Activated naive CD8-positive, alpha-beta T cell treated with anti-CD3 and anti-CD28 coated beads for 36 hours (primary cell): ENCODE results near the gene TSKS. TPM values are rescaled to one million over a fixed set of nuclear protein-coding genes. Genes with fewer than 3 reads are reported as not detected.

Source experiments
- DNase-seq: peaks from one replicate; pipeline ENCODE4 v3.0.0; 2021
- H3K27ac Mint-ChIP-seq: one replicate; pipeline ENCODE4 v1.8.0; 2022; ENCODE audit warnings: mild to moderate bottlenecking, moderate library complexity, mixed read lengths
- H3K27me3 Mint-ChIP-seq: one replicate; pipeline ENCODE4 v1.8.0; 2022; ENCODE audit warnings: mild to moderate bottlenecking, mixed read lengths
- H3K36me3 Mint-ChIP-seq: one replicate; pipeline ENCODE4 v1.8.0; 2021; ENCODE audit warnings: mild to moderate bottlenecking, mixed read lengths
- H3K4me1 Mint-ChIP-seq: one replicate; pipeline ENCODE4 v1.8.0; 2021; ENCODE audit warnings: mixed read lengths
- H3K4me3 Mint-ChIP-seq: one replicate; pipeline ENCODE4 v1.8.0; 2022; ENCODE audit warnings: mild to moderate bottlenecking, moderate library complexity, mixed read lengths
- H3K9me3 Mint-ChIP-seq: one replicate; pipeline ENCODE4 v1.8.0; 2022; ENCODE audit warnings: mixed read lengths
- total RNA-seq, 2 experiments: library from RNA; stranded (reverse); gene quantifications; one replicate each; pipeline ENCODE4 v1.2.3, GENCODE V29; 2021

The TSKS gene
- total RNA-seq, 2 experiments from 2014 or later, result 0.58 to 0.72 TPM

GRCh38 chr19:49764341-49764740, 1.2 kb upstream of the TSKS start:
- Mint-ChIP-seq H3K27me3 (no peaks in the 10 kb centered on the region), H3K4me1 (peaks cover 23% of the 10 kb centered on the region), H3K9me3 (no peaks in the 10 kb centered on the region), H3K27ac (no peak overlapping the region), H3K4me3 (no peak overlapping the region), H3K36me3 (no peaks in the 10 kb centered on the region)
- DNase-seq, result no peak

DNA sequence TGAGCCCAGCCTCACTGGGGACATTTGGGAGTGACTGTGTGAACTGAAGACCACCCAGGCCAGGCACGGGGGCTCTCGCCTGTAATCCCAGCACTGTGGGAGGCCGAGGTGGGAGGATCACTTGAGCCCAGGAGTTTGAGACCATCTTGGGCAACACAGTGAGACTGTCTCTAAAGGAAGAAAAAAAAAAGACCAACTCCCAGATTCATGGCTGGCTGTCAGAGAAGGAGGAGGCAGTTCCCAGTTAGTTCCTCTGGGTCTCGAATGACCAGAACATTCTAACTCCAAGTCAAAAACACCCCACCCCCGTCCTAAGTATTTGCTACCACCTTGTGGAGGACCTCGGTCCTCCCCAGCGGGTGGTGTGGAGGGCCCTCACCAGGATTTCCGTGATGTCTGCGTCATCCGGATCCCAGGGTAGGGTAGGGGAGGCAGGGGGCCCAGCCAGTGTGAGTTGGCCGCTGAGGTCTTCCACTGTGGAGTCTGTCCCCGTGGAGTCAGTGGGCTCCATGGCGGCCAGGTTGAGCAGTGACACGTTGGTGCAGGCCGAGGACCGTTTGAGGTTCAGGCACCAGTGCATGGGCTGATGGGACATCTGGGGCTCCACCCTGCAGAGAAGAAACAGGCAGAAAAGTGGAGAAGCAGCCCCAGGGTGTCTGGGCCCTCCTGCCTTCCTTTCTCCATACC, 1.3 kb downstream of the TSKS start:
- peak; percentile 16 for DNase-seq
- H3K4me1 Mint-ChIP-seq, result peaks cover 9% of the 10 kb centered on the region
- H3K9me3 Mint-ChIP-seq, result no peaks in the 10 kb centered on the region
- H3K36me3 Mint-ChIP-seq, result no peaks in the 10 kb centered on the region
- H3K27me3 Mint-ChIP-seq, result no peaks in the 10 kb centered on the region
- H3K27ac Mint-ChIP-seq, result peak overlapping the region; percentile 62
- H3K4me3 Mint-ChIP-seq, result peak overlapping the region; percentile 38

GRCh38 chr19:49761249-49761624, 1.9 kb downstream of the TSKS start:
- no peak for DNase-seq
- H3K4me1 Mint-ChIP-seq, result peaks cover 6% of the 10 kb centered on the region
- no peaks in the 10 kb centered on the region for H3K36me3 Mint-ChIP-seq
- peak overlapping the region; percentile 38 for H3K4me3 Mint-ChIP-seq
- H3K9me3 Mint-ChIP-seq, result no peaks in the 10 kb centered on the region
- no peaks in the 10 kb centered on the region for H3K27me3 Mint-ChIP-seq
- peak overlapping the region; percentile 62 for H3K27ac Mint-ChIP-seq

GRCh38 chr19:49758292-49758691, 4.8 kb downstream of the TSKS start:
- no peaks in the 10 kb centered on the region for H3K27me3 Mint-ChIP-seq
- H3K4me1 Mint-ChIP-seq, result no peaks in the 10 kb centered on the region
- no peak for DNase-seq
- no peak overlapping the region for H3K27ac Mint-ChIP-seq
- H3K9me3 Mint-ChIP-seq, result peaks cover 4% of the 10 kb centered on the region
- H3K36me3 Mint-ChIP-seq, result no peaks in the 10 kb centered on the region
- no peak overlapping the region for H3K4me3 Mint-ChIP-seq

- peaks cover 4% of the 10 kb centered on the region for H3K9me3 Mint-ChIP-seq
- peaks cover 1% of the 10 kb centered on the region for H3K27me3 Mint-ChIP-seq
- H3K4me1 Mint-ChIP-seq, result no peaks in the 10 kb centered on the region
These were observed 7.2 kb downstream of the TSKS start for GRCh38 chr19:49755956-49756355.

DNA sequence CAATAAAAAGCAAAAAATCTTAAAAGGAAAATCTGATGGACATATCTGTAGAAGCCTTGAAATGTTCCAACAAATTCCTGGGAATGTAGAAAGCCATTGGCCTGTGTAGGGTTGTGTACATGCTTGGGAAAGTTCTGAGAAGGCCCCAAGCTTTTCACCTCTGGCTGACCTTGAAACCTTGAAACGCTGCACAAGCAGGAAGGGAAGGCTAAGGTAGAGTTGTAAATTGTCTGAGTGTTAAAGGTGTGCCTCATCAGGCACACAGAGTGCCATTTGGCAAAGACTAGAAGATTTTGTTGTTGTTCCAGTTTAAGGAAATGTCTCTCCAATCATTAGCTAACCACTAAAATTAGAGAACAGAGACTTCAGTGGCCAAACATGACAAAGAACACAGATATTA, 10.4 kb downstream of the TSKS start:
- no peak for DNase-seq
- H3K27ac Mint-ChIP-seq, result no peak overlapping the region
- H3K4me3 Mint-ChIP-seq, result no peak overlapping the region
- H3K9me3 Mint-ChIP-seq, result peaks cover 4% of the 10 kb centered on the region
- H3K4me1 Mint-ChIP-seq, result no peaks in the 10 kb centered on the region
- H3K36me3 Mint-ChIP-seq, result no peaks in the 10 kb centered on the region
- peaks cover 14% of the 10 kb centered on the region for H3K27me3 Mint-ChIP-seq

More at GRCh38 chr19:49755956-49756355, 7.2 kb downstream of the TSKS start:
- Mint-ChIP-seq H3K36me3 (no peaks in the 10 kb centered on the region), H3K27ac (no peak overlapping the region), H3K4me3 (no peak overlapping the region)
- no peak for DNase-seq

GRCh38 chr19:49749771-49750170, 13.3 kb downstream of the TSKS start:
- H3K27me3 Mint-ChIP-seq, result peaks cover 19% of the 10 kb centered on the region
- H3K4me3 Mint-ChIP-seq, result no peak overlapping the region
- H3K27ac Mint-ChIP-seq, result no peak overlapping the region
- H3K36me3 Mint-ChIP-seq, result no peaks in the 10 kb centered on the region
- no peaks in the 10 kb centered on the region for H3K4me1 Mint-ChIP-seq
- DNase-seq, result no peak
- no peaks in the 10 kb centered on the region for H3K9me3 Mint-ChIP-seq

GRCh38 chr19:49749055-49749716, 13.9 kb downstream of the TSKS start:
- H3K9me3 Mint-ChIP-seq, result no peaks in the 10 kb centered on the region
- H3K4me3 Mint-ChIP-seq, result no peak overlapping the region
- no peak overlapping the region for H3K27ac Mint-ChIP-seq
- peaks cover 19% of the 10 kb centered on the region for H3K27me3 Mint-ChIP-seq
- H3K4me1 Mint-ChIP-seq, result no peaks in the 10 kb centered on the region
- no peaks in the 10 kb centered on the region for H3K36me3 Mint-ChIP-seq
- DNase-seq, result no peak

DNA sequence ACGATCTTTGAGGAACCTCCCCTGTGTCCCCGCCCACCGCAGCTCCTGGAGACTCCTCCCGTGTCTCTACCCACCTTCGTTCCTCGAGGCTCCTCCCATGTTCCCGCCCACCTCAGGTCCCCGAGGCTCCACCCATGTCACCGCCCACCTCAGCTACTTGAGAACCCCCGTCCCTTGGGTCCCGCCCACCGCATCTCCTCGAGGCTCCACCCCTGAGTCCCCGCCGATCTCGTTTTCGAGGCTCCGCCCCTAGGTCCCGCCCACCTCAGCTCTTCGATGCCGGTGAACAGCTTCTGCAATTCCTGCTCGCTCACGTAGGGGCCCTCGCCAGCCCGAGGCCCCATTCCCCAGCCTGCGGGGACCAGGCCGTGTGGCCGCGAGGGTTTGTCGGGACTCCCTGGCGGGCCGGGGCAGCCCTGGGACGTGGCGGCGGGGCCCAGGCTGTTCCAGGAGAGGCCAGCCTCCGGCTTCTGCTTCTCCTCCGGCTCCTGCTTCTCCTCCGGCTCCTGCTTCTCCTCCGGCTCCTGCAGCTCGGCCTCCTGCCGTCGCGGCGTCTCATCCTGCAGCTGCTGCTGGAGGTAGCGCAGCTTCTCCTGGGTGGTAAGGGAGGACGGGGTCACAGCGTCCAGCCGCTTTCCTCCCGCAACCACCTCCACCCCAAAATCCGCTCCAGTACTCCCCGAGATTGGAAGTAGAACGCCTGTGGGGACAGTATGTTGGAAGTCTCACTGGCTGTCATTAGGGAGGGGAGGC, 16.7 kb downstream of the TSKS start:
- DNase-seq, result peak; percentile 74
- no peaks in the 10 kb centered on the region for H3K4me1 Mint-ChIP-seq
- H3K27ac Mint-ChIP-seq, result no peak overlapping the region
- H3K36me3 Mint-ChIP-seq, result no peaks in the 10 kb centered on the region
- peaks cover 19% of the 10 kb centered on the region for H3K27me3 Mint-ChIP-seq
- no peak overlapping the region for H3K4me3 Mint-ChIP-seq
- H3K9me3 Mint-ChIP-seq, result no peaks in the 10 kb centered on the region

DNA sequence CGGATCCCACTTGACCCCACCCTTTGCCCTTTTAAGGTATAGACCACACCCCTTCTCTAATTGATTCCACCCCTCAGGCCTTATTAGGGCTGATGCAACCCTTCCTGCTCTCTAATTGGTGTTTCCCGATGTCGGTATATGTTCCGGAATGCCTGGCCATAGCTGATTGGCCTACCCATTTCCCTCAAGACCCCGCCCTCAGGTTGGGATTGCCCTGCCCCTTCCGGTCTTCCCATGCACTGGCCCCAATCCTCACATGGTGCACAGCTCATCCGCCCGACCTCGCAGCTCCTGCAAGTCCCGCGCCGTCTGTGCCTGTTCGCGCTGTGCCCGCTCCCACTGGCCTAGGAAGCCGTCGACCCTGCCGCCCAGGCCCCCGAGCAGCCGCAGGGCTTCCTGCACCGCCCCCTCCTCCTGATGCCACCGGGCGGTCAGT, 18.1 kb downstream of the TSKS start:
- H3K4me3 Mint-ChIP-seq, result no peak overlapping the region
- H3K9me3 Mint-ChIP-seq, result no peaks in the 10 kb centered on the region
- no peak overlapping the region for H3K27ac Mint-ChIP-seq
- no peaks in the 10 kb centered on the region for H3K36me3 Mint-ChIP-seq
- H3K4me1 Mint-ChIP-seq, result no peaks in the 10 kb centered on the region
- peaks cover 9% of the 10 kb centered on the region for H3K27me3 Mint-ChIP-seq
- no peak for DNase-seq

- H3K4me3 Mint-ChIP-seq, result no peak overlapping the region
- DNase-seq, result no peak
- no peak overlapping the region for H3K27ac Mint-ChIP-seq
- no peaks in the 10 kb centered on the region for H3K9me3 Mint-ChIP-seq
- H3K36me3 Mint-ChIP-seq, result no peaks in the 10 kb centered on the region
- peaks cover 4% of the 10 kb centered on the region for H3K4me1 Mint-ChIP-seq
- no peaks in the 10 kb centered on the region for H3K27me3 Mint-ChIP-seq
These were observed 21.8 kb downstream of the TSKS start for GRCh38 chr19:49741210-49741844.

- Mint-ChIP-seq H3K36me3 (no peaks in the 10 kb centered on the region), H3K4me3 (no peak overlapping the region), H3K27ac (no peak overlapping the region), H3K27me3 (no peaks in the 10 kb centered on the region), H3K4me1 (peaks cover 4% of the 10 kb centered on the region), H3K9me3 (no peaks in the 10 kb centered on the region)
- DNase-seq, result no peak
These were observed 23.2 kb downstream of the TSKS start for GRCh38 chr19:49739933-49740332.

GRCh38 chr19:49739098-49739497, 24.0 kb downstream of the TSKS start:
- DNase-seq, result no peak
- Mint-ChIP-seq H3K4me1 (peaks cover 4% of the 10 kb centered on the region), H3K36me3 (no peaks in the 10 kb centered on the region), H3K9me3 (no peaks in the 10 kb centered on the region), H3K27ac (no peak overlapping the region), H3K4me3 (no peak overlapping the region), H3K27me3 (no peaks in the 10 kb centered on the region)

GRCh38 chr19:49738268-49738667, 24.8 kb downstream of the TSKS start:
- no peak overlapping the region for H3K27ac Mint-ChIP-seq
- H3K36me3 Mint-ChIP-seq, result no peaks in the 10 kb centered on the region
- H3K4me3 Mint-ChIP-seq, result no peak overlapping the region
- no peaks in the 10 kb centered on the region for H3K27me3 Mint-ChIP-seq
- DNase-seq, result no peak
- H3K4me1 Mint-ChIP-seq, result peaks cover 4% of the 10 kb centered on the region
- H3K9me3 Mint-ChIP-seq, result no peaks in the 10 kb centered on the region

GRCh38 chr19:49730166-49730565, 32.9 kb downstream of the TSKS start:
- no peaks in the 10 kb centered on the region for H3K27me3 Mint-ChIP-seq

More at GRCh38 chr19:49730166-49730565, 32.9 kb downstream of the TSKS start:
- no peak for DNase-seq
- H3K36me3 Mint-ChIP-seq, result peaks cover 6% of the 10 kb centered on the region
- no peak overlapping the region for H3K4me3 Mint-ChIP-seq
- no peaks in the 10 kb centered on the region for H3K9me3 Mint-ChIP-seq
- H3K27ac Mint-ChIP-seq, result no peak overlapping the region
- H3K4me1 Mint-ChIP-seq, result no peaks in the 10 kb centered on the region
